WERI-Rb-1 (cell line): Measurements from ENCODE around the gene FRMD8.

Source experiments
- DNase-seq: peaks from one replicate; pipeline ENCODE4 v3.0.0-alpha.2; 2020
- H3K27ac ChIP-seq: fragments of 250-450 bp; sonication (Bioruptor Pico); 2 replicates; pipeline ENCODE4 v1.5.1; 2020; ENCODE audit warnings: mild to moderate bottlenecking, moderate library complexity
- H3K27me3 ChIP-seq: fragments of 250-450 bp; sonication (Bioruptor Pico); 2 replicates; pipeline ENCODE4 v1.5.1; 2021; ENCODE audit warnings: mild to moderate bottlenecking, low read depth, moderate library complexity; ENCODE audit not compliant: insufficient read depth, severe bottlenecking
- H3K36me3 ChIP-seq: fragments of 250-450 bp; sonication (Bioruptor Pico); 2 replicates; pipeline ENCODE4 v1.5.1; 2020; ENCODE audit warnings: mild to moderate bottlenecking, moderate library complexity
- H3K4me3 ChIP-seq: 2 replicates; pipeline ENCODE4 v1.5.1; 2011; ENCODE audit warnings: low read depth, mild to moderate bottlenecking, control low read depth, low read length
- H3K9me3 ChIP-seq: fragments of 250-450 bp; sonication (Bioruptor Pico); 2 replicates; pipeline ENCODE4 v1.5.1; 2021; ENCODE audit warnings: mild to moderate bottlenecking, moderate library complexity; ENCODE audit not compliant: severe bottlenecking
- CTCF ChIP-seq: IDR thresholded peaks from 2 replicates; pipeline ENCODE4 v1.5.1; 2011; ENCODE audit warnings: low read depth, mild to moderate bottlenecking, control low read depth, inconsistent platforms, low read length

The FRMD8 gene

GRCh38 chr11:65424205-65425104 is 38.0 kb downstream of the FRMD8 start:
- no peak for DNase-seq
- Histone ChIP-seq H3K27me3 (no peaks in the 10 kb centered on the region), H3K27ac (no peak overlapping the region), H3K36me3 (no peaks in the 10 kb centered on the region), H3K9me3 (peaks cover 4% of the 10 kb centered on the region), H3K4me3 (no peak overlapping the region)
- no peak for TF ChIP-seq CTCF

GRCh38 chr11:65425105-65425970 is 38.9 kb downstream of the FRMD8 start:
- Histone ChIP-seq H3K9me3 (peaks cover 4% of the 10 kb centered on the region), H3K36me3 (no peaks in the 10 kb centered on the region), H3K27ac (no peak overlapping the region), H3K4me3 (no peak overlapping the region), H3K27me3 (no peaks in the 10 kb centered on the region)
- no peak for TF ChIP-seq CTCF
- no peak for DNase-seq

DNA sequence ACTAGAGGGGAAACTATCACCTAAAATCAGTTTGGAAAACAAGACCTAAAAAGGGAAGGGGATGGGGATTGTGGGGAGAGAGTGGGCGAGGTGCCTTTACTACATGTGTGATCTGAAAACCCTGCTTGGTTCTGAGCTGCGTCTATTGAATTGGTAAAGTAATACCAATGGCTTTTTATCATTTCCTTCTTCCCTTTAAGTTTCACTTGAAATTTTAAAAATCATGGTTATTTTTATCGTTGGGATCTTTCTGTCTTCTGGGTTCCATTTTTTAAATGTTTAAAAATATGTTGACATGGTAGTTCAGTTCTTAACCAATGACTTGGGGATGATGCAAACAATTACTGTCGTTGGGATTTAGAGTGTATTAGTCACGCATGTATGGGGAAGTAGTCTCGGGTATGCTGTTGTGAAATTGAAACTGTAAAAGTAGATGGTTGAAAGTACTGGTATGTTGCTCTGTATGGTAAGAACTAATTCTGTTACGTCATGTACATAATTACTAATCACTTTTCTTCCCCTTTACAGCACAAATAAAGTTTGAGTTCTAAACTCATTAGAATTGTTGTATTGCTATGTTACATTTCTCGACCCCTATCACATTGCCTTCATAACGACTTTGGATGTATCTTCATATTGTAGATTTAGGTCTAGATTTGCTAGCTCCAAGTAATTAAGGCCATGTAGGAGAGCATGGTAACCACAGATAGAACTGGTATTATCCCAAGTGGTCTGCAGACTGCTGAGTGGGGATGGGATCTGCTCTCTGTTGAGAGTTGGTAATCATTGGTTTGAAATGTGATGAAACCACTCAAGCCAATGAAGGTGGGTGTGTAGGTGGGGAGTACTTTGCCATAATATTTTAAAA is 39.8 kb downstream of the FRMD8 start:
- no peak for TF ChIP-seq CTCF
- DNase-seq: no peak
- Histone ChIP-seq H3K27me3 (no peaks in the 10 kb centered on the region), H3K4me3 (no peak overlapping the region), H3K9me3 (peaks cover 4% of the 10 kb centered on the region), H3K36me3 (no peaks in the 10 kb centered on the region), H3K27ac (no peak overlapping the region)

DNA sequence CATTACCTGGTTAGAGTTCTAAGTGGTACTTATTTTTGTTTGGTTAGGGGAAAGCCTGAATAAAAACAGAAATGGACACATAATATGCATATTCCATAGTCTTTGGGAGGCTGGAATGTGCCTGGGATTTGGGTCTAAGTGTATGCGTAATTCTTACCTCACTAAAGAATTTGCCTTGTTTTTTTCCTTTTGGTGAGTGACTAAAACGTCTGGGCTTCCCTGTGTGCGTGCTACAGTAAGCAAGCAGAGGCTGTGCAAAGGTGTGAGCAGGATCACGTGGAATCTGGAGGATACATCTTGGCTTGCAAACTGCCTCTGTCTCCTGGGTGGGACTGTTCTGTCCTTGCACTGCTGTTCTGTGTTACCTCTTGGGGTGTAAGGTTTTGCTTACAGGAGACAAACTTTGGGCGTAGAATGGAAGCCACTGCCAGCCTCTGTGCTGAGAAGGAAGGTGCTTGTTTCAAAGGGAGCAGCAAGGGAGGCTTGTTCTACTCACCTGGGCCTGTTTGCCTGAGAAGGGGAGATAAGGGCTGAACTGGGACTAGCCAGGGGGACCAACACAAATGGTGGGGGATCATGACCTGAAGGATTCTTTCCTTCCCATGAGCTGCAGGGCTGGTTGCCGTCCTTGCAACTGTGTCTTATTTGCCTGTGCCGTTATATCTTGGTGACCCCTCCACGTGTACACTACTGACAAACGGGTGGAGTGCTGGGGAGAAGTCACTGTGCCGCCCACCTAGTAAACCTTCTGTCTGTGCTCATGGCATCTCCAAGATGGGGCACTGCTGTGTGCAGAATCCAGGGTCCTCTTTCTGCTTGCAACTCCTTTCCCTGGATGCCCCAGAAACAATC is 40.6 kb downstream of the FRMD8 start:
- no peaks in the 10 kb centered on the region for H3K36me3 ChIP-seq
- no peak for TF ChIP-seq CTCF

More for the DNA sequence above, 40.6 kb downstream of the FRMD8 start:
- peaks cover 2% of the 10 kb centered on the region for H3K9me3 ChIP-seq
- H3K4me3 ChIP-seq: no peak overlapping the region
- H3K27ac ChIP-seq: no peak overlapping the region
- H3K27me3 ChIP-seq: no peaks in the 10 kb centered on the region
- no peak for DNase-seq
